DND-41 (cell line): ENCODE data around the gene CRTAP.

Experiments
- ATAC-seq: fragments of 200-7000 bp; cut with Tn5 transposase; 3 replicates; pipeline ENCODE4 v1.9.1; 2021; ENCODE audit warnings: low read depth; ENCODE audit not compliant: insufficient read depth
- DNase-seq: peaks from one replicate; pipeline ENCODE4 v3.0.0-alpha.2; 2020
- H2AFZ ChIP-seq: 2 replicates; pipeline ENCODE4 v1.6.0; 2012; ENCODE audit warnings: low read depth, low read length
- H3K27ac ChIP-seq: 2 replicates; pipeline ENCODE4 v1.5.1; 2012; ENCODE audit warnings: low read length, inconsistent platforms
- H3K27me3 ChIP-seq: fragments of 200-600 bp; sonication (generic); 2 replicates; pipeline ENCODE4 v1.6.0; 2012; ENCODE audit warnings: low read length, mild to moderate bottlenecking, inconsistent platforms; ENCODE audit not compliant: insufficient read depth, poor library complexity
- H3K36me3 ChIP-seq: 2 replicates; pipeline ENCODE4 v1.5.1; 2012; ENCODE audit warnings: low read length, inconsistent platforms; ENCODE audit not compliant: insufficient read depth
- H3K4me1 ChIP-seq: 2 replicates; pipeline ENCODE4 v1.5.1; 2012; ENCODE audit warnings: mild to moderate bottlenecking, low read length; ENCODE audit not compliant: insufficient read depth
- H3K4me2 ChIP-seq: 2 replicates; pipeline ENCODE4 v1.6.0; 2012; ENCODE audit warnings: mild to moderate bottlenecking, moderate library complexity, low read length, inconsistent platforms; ENCODE audit not compliant: insufficient read depth
- H3K4me3 ChIP-seq, 2 experiments: fragments of 200-600 bp in 1 of 2; shearing (Covaris generic) in 1 of 2; 2 replicates each; pipeline ENCODE4 v1.5.1; 2012 to 2016; ENCODE audit warnings: inconsistent platforms in 2 of 2, low read length in 2 of 2, mild to moderate bottlenecking in 2 of 2, low read depth in 1 of 2, moderate library complexity in 1 of 2
- H3K79me2 ChIP-seq: 2 replicates; pipeline ENCODE4 v1.6.0; 2012; ENCODE audit warnings: low read length, inconsistent platforms; ENCODE audit not compliant: insufficient read depth
- H3K9ac ChIP-seq: 2 replicates; pipeline ENCODE4 v1.6.0; 2012; ENCODE audit warnings: low read depth, mild to moderate bottlenecking, inconsistent platforms, low read length, moderate library complexity
- H3K9me3 ChIP-seq: 2 replicates; pipeline ENCODE4 v1.5.1; 2012; ENCODE audit warnings: low read length, moderate library complexity, mild to moderate bottlenecking, inconsistent platforms; ENCODE audit not compliant: insufficient read depth, severe bottlenecking
- H4K20me1 ChIP-seq: 2 replicates; pipeline ENCODE4 v1.6.0; 2012; ENCODE audit warnings: low read length; ENCODE audit not compliant: insufficient read depth
- EZH2 ChIP-seq: IDR thresholded peaks from 3 replicates; pipeline ENCODE4 v1.6.1; 2012; ENCODE audit warnings: borderline replicate concordance, low read depth, mild to moderate bottlenecking, moderate library complexity, low read length, inconsistent platforms; ENCODE audit not compliant: severe bottlenecking
- TF ChIP-seq, protein P1 (sequence below): IDR thresholded peaks from 2 replicates; pipeline ENCODE4 v1.5.1; 2012; ENCODE audit warnings: borderline replicate concordance, low read length, moderate library complexity, mild to moderate bottlenecking; ENCODE audit not compliant: poor library complexity, severe bottlenecking; ENCODE audit errors: extremely low read depth

The CRTAP gene

DNA sequence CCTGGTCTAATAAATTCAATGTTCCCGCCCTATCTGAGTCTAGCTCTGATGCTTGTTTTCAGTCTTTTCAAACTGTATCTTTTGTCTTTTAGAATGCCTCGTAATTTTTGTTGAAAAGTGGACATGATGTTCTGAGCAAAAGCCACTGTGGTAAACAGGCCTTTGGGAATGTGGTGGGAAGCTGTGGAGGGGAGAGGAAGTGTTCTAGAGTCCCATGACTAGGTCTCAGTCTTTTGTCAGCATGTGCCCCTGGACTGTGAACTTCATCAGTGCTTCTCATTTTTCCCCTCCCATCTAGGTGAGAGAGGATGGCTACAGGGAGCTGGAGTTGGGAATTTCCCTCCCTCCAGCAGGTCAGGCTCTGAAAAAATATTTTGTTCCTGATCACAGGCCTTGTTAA, 71.0 kb downstream of the CRTAP start:
- Histone ChIP-seq H3K27ac (no peak overlapping the region), H3K9ac (no peak overlapping the region), H3K4me3 (no peak overlapping the region), H3K9me3 (no peaks in the 10 kb centered on the region), H3K4me1 (no peaks in the 10 kb centered on the region), H3K27me3 (no peaks in the 10 kb centered on the region), H3K4me2 (no peak overlapping the region), H3K79me2 (no peaks in the 10 kb centered on the region), H3K36me3 (no peaks in the 10 kb centered on the region), H2AFZ (no peak overlapping the region), H4K20me1 (no peaks in the 10 kb centered on the region)
- no peak for TF ChIP-seq EZH2
- TF ChIP-seq, protein P1, sequence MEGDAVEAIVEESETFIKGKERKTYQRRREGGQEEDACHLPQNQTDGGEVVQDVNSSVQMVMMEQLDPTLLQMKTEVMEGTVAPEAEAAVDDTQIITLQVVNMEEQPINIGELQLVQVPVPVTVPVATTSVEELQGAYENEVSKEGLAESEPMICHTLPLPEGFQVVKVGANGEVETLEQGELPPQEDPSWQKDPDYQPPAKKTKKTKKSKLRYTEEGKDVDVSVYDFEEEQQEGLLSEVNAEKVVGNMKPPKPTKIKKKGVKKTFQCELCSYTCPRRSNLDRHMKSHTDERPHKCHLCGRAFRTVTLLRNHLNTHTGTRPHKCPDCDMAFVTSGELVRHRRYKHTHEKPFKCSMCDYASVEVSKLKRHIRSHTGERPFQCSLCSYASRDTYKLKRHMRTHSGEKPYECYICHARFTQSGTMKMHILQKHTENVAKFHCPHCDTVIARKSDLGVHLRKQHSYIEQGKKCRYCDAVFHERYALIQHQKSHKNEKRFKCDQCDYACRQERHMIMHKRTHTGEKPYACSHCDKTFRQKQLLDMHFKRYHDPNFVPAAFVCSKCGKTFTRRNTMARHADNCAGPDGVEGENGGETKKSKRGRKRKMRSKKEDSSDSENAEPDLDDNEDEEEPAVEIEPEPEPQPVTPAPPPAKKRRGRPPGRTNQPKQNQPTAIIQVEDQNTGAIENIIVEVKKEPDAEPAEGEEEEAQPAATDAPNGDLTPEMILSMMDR = no peak
- no peak for ATAC-seq
- DNase-seq = no peak

- Histone ChIP-seq H3K79me2 (no peaks in the 10 kb centered on the region), H3K9me3 (no peaks in the 10 kb centered on the region), H3K36me3 (no peaks in the 10 kb centered on the region), H4K20me1 (no peaks in the 10 kb centered on the region), H2AFZ (no peak overlapping the region), H3K27ac (no peak overlapping the region), H3K27me3 (no peaks in the 10 kb centered on the region), H3K4me1 (no peaks in the 10 kb centered on the region), H3K4me2 (no peak overlapping the region), H3K4me3 (no peak overlapping the region), H3K9ac (no peak overlapping the region)
- no peak for ATAC-seq
- no peak for DNase-seq
- TF ChIP-seq, protein P1 = no peak
- TF ChIP-seq EZH2 = no peak
Observed at GRCh38 chr3:33186524-33187367, 72.9 kb downstream of the CRTAP start.

- DNase-seq = no peak
- no peak overlapping the region for H3K4me3 ChIP-seq
Observed at GRCh38 chr3:33187368-33187634, 73.5 kb downstream of the CRTAP start.

More at GRCh38 chr3:33187368-33187634, 73.5 kb downstream of the CRTAP start:
- no peaks in the 10 kb centered on the region for H3K79me2 ChIP-seq
- H4K20me1 ChIP-seq = no peaks in the 10 kb centered on the region
- no peak overlapping the region for H3K4me2 ChIP-seq
- TF ChIP-seq, protein P1 = no peak
- TF ChIP-seq EZH2 = no peak
- ATAC-seq = no peak
- no peaks in the 10 kb centered on the region for H3K27me3 ChIP-seq
- no peaks in the 10 kb centered on the region for H3K4me1 ChIP-seq
- H3K9me3 ChIP-seq = no peaks in the 10 kb centered on the region
- H3K9ac ChIP-seq = no peak overlapping the region
- no peak overlapping the region for H3K27ac ChIP-seq
- H2AFZ ChIP-seq = no peak overlapping the region
- no peaks in the 10 kb centered on the region for H3K36me3 ChIP-seq
